CD4-positive, alpha-beta T cell treated with Interleukin-6 at 100 ng/mL for 8 hours (primary cell): ENCODE results near the gene PRKACG.
A peak's percentile ranks its signal among the peaks of the same experiment; 100 is the strongest.
"Not testable (repeated sequence)": the region's sequence is repeated elsewhere in the genome, so short reads cannot be mapped to it uniquely, and the experiment has no call there.

Experiments used
- DNase-seq: peaks from one replicate; pipeline ENCODE4 v3.0.0-alpha.2; 2020; ENCODE audit warnings: mixed read lengths, low spot score

PRKACG gene

DNA sequence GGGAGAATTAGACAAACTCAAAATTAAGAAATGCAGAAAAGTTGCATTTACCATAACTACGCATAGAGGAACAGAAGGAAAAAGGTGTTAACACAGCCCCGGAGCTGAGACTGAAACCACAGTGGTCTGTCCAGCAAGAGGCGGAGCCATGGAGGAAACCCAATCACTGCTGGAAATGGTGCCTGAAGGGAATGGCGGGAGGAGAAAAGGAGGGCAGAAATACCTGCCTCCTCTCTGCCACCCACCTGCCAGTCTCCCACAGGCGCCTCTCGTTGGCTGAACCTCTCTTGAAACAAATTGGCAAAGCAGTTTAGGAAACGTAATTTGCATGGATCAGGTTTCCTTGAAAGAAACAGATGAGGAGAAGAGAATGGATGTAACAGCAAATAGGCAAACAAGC is 9.7 kb upstream of the PRKACG start:
- DNase-seq = no peak

DNA sequence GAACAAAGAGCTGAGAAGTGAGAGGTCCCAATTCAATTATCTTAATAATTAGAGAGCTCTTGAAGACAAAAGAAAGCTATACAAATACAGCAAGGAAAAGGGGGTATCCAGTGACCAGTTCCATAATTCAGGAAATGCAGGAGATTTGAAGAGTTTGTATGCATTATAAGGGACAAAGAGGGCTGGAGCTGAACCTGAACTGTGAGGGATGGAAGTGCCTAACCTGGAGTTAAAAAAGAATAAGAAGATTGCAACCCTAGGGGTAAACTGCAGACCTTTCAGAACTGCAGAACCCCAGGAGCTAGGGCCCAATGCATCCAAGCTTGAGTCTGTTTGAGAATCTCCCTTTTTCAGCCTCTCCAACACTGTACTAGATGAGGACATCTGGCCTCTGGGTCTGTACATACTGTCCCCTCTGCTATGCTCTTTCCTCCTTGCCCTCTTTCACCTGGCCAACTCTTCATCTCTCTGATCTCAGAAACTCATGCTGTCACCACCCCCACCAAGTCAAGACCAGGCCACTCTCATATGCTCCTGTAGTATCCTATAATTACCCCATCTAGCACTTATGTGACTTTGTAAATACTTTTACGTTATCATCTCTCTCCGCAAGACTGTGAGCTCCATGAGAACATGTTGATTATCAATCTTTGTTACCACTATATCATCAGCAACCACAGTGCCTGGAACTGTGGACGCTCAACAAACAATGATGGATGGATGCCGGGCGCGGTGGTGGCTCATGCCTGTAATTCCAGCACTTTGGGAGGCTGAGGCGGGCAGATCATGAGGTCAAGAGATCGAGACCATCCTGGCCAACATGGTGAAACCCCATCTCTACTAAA is 6.6 kb upstream of the PRKACG start:
- no peak for DNase-seq

DNA sequence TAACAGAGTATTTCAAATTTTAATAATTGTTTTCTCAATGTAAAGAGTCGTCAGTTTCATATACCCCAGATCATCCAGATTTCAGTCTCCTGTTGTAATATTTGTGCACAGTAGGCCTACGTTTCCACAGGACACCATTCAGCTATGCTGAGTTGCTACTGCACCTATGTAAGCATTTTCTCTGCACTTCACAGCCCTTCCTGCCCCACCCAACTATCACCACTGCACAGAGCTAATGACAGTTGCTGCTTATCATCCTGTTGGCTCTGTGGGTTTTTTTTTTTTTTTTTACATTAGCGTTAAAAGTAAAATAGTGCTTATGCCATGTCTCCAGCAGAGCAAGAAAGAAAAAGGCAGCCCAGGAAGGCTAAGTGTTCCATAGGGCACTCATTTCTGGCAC is 5.9 kb upstream of the PRKACG start:
- DNase-seq = peak; percentile 64

DNA sequence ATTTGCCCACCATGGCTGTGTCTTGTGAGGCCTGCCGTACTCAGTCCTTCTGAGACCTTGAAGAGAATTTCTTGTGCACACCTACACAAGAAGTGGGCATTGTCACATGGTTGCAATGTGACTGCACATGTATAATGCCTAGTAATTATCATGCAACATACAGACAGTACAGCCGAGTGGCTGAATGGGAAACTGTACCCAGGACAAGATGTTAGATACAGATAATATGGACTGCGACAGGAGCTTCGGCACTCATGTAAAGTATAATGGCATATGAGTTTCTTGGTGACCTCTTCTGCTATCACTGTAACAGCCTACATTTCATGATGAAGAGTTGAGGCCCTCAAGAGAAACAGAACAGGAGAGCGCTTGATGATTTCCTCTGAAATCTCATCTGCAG is 4.8 kb upstream of the PRKACG start:
- no peak for DNase-seq

DNA sequence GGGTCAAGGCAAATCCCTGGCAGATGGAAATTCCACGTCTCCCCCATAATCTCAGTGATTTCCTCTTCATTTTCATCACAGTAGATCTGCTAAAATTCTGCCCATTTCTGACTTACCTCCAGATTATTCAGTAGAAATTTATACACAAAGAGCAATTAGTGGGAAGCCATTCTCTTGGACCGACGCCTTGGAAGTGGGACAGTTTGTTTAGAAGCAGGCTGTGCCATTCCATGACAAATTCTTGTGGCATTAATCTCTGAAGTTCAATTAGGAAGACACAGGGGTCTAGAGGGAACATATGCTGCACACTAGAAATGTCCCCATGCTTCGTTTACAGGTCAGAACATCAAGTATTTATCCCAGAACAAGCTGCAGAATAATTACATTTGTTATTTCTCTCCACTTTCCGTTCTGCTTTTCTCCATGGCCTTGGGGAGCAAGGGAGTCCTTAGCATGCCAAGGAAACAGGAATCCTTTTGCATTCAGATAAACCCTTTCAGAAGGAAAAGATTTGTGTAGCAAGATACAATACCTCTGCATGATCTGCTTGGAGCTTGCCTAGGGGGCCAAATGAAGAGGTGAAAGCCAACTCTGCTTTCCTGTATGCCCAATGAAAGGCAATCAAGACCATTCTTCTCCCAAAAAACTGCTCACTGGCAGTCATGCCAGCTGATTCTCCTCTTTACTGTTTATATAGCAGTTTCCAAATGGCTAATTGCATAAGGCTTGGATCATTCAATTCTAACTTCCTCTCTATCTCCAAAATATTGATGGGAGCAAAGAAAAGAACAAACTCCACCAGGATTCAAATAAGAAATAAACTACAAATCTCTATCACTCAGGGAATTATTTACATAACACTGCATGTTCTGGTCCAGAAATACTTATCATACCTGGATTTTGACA is 2.5 kb upstream of the PRKACG start:
- no peak for DNase-seq

DNA sequence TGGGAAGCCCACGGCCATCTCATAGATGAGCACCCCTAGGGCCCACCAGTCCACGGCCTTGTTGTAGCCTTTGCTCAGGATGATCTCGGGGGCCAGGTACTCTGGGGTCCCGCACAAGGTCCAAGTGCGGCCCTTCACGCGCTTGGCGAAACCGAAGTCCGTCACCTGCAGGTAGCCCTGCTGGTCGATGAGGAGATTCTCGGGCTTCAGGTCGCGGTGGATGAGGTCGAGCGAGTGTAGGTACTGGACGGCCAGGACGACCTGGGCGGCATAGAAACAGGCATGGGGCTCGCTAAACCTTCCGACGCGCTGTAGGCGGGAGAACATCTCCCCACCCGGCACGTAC is 558 bp downstream of the PRKACG start:
- no peak for DNase-seq

DNA sequence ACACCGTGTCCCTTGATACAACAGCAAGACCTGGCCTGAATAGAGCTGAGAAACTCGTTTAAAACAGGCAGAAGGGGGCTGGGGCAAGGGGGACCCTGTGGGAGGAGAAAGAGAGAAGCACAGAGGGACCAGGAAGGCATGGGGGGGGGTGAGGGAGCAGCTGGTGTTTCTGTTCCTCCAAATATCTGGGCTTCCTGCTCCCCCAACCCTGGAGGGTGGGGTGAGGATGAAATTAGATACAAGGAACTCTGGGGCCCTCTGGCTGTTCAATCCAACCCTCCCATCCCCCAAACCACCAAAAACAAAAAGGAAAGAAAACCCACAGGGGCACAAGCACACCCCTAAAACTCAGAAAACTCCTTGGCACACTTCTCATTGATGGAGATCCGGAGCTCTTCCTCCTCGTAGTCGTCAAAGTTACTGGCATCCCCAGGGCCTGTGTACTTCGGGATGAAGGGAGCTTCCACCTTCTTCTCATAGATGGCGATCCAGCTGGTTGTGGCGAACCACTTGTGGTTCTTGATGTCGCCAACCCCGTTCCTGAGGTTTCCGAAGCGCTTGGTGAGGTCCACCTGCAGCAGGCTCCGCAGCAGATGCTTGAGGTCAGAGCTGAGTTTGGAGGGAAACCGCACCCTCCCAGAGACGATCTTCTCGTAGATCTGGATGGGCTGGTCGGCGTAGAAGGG is 1.1 kb downstream of the PRKACG start:
- DNase-seq = no peak

DNA sequence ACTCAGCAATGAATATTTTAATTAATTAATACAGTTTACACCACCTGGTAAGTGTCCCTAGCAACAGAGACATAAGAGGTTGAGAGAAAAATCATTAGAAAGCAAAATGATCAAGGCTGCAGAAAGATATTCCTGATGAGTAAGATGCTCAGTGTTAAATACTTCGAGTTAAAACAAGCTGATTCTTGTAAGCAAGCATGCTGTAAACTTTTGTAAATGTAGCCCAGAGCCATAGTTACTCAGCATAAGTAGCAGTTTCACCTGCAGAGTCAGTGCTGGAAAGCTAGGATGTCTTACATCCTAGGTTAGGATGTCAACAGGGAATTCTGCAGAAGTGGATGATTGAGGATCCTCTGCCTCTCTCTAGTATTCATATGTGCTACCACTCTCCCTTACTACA is 4.2 kb downstream of the PRKACG start:
- DNase-seq = no peak

DNA sequence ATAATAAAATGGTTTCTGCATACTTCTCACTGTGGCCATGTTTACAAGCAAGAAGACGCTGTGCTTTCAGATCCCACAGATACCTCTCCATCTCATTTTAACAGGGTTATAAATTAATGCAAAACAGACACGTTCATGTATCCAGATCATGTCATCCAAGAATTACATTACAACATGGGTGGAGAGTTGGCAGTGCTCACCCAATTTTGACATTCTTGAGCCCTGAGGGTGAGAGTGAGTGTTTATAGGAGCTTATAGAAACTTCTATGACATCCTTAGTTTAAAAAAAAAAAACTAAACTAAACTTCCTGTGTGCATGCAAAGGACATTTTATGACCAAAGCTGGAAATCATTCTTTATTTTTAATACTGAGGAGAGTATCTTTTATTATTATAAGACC is 9.1 kb downstream of the PRKACG start:
- DNase-seq = no peak

DNA sequence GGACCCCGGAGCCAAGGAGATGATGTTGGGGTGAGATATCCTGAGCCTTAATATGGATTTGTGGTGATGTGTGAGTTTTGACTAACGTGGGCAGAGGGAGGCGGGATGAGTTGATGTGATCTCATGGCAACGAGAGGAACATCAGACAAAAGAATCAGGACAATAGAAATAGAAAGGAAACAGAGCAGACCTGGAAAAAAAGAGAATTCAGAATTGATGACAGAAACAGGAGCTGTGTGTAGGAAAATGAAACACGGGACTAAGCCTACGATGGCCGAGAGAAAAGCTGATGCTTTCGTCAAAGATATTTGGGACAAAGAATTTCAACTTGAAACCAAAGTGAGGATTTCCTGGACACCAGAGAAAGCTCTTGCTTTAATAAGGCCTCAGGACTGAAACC is 10.9 kb downstream of the PRKACG start:
- DNase-seq = no peak

DNA sequence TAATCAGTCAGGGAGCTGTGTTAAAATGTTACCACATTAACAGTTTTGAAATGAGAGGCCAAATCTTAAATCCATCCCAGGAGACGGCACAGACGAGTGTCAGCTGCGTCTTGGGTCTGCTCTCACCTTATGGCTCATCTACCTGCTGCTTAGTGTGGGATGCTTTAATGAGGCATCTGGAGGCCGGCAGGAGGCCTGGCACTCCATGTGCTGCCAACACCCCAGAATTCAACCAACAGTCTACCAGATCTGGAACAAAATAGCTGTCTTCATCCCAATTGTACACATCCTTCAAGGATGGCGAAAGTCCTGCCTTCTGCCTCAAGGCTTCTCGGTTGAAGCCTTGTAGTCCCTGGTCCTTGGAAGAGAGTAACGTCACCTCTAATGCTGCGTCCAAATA is 12.0 kb downstream of the PRKACG start:
- DNase-seq = no peak

DNA sequence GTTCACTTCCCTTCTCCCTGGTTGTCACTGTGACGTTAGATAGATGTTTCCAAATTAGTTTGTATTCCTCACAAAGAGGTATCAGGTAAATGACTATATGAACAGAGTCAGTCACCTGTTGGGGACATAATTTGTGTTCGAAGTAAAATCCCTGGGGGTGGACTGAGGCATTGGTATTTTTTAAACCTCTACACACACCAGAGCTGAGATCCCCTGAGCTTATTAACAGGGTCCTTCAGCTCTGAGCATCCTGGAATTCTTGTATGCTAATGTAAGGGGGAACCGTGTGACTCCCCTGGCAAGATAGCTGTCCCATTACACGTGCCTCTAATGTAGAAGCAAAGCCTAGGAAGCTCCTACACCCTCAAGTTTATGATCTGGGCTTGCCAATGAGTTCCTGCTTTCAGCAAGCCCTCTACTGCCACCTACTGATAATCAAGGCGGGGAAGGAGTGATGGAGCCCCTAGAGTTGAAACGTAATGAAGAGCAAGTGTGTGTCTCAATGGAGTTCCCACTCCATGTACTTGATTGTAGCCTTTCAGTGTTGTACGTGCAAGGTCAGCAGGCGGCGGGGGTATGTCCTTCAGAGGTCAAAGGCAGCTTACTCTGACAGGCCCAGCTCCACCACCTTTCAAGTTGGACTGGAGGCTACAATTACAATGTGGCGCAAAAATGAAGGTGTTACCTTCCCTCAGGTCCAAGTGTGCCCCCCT is 14.4 kb downstream of the PRKACG start:
- peak; percentile 72 for DNase-seq

DNA sequence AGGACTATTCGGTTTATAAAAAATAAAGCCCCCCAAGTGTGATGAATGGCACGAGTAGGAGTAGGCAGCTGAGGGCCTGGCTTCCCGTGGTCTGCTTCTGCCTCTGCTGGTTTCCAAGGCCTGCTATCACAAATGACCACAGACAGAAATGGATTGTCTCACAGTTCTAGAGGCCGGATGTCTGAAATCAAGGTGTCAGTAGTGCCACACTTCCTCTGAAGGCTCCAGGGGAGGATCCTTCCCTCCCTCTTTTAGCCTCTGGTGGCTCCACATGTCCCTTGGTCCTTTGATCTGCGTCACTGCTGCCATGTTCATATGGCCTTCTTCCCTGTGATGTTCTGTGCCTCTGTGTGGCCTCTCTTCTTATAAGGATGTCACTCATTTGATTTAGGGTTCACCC is 15.1 kb downstream of the PRKACG start:
- no peak for DNase-seq

DNA sequence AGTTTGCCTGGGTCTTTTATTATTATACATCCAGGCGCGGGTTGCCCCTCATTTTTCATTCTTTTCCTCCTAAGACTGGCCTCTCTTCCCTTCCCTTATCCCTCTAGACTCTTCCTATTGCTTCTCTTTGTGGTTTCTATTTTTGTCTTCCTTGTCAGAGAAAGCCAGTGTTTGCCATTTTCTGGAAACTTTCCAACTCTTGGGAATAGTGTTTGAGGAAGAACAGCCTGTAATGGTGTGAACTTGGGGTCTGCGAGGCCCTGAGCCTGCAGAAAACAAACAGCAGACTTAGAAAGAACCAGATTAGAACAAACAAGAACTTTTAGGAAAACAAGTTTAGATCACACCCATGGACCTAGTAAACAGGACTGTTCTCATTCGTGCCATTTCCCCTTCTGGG is 15.5 kb downstream of the PRKACG start:
- DNase-seq = no peak

DNA sequence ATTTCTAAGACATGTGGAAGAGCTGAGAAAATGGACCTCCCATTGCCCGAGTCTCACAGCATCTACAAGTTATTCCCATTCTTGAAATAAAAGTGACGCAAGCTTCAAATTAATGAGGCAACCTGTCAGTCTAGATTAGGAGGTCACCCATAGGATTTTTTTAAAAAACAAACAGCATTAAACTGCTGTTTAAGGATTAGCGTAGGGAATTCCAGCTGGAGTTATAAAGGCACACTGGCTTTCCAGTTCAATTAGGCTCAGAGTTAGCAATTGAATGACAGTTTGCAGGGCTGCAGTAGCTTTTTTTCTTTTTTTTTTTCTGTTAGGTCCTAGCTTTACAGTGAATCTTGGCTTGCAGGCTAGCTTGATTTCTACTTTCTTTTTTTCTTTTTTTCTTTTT is 16.2 kb downstream of the PRKACG start:
- DNase-seq = no peak

DNA sequence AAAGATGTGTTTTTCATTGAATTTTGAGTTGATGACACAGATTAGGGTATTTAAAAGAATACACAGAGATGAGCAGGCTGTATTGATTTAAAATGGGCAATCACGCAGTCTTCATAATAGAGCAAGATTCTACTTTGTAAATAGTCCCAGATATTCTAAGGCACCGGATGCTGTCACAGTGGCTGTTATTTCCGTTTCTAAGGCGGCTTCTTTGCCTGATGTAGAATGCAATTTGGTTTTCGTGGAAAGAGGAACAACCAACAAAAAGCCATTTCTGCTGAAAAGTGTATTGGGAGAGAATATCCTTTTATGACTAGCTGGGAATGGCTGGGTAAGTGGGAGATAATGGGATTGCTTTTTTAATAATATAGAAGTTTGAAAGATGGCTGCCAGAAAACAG is 17.5 kb downstream of the PRKACG start:
- no peak for DNase-seq

DNA sequence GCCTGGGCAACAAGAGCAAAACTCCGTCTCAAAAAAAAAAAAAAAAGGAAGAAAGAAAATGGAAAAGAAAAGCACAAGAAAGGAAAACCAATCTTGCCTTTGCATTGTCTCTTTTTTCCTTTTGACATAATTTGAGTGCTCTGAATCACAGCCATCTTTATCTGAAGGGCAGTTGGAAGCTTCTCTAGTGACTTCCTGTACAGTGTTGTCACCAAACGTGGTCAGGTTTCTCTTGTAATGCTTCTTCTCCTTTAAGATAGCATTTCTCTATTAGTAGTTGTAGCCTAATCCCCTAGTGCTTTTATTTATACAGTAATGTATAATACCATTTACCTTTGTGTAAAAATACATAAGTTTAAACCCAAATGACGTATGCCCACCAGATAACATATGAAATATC is 18.1 kb downstream of the PRKACG start:
- no peak for DNase-seq

DNA sequence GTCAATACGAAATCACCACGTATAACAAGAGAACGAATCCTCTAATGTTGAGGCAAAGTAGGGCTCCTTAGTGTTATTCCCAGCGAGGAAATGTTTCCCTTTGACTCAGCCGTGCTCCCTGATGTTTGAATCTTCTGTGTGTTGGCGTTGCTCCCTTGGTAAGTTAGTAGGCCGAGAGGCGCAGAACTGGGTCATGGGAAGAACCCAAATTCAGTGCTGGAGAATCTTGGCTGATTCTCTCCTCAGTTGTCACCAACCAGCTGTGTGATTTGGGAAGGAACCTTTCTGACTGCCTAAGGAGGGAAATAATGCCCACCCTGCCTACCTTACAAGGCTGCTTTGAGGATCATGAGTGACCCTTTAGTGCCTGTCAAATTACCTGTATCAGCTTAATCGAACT is 22.5 kb downstream of the PRKACG start:
- DNase-seq = no peak

DNA sequence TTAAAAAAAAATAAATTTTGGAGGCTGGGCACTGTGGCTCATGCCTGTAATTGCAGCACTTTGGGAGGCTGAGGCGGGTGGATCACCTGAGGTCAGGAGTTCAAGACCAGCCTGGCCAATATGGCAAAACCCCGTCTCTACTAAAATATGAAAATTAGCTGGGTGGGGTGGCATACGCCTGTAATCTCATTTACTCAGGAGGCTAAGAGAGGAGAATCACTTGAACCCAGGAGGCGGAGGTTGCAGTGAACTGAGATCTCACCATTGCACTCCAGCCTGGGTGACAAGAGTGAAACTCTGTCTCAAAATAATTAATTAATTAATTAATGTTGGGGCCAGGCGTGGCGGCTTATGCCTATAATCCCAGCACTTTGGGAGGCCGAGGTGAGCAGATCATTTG is 27.0 kb downstream of the PRKACG start:
- DNase-seq = not testable (repeated sequence)

DNA sequence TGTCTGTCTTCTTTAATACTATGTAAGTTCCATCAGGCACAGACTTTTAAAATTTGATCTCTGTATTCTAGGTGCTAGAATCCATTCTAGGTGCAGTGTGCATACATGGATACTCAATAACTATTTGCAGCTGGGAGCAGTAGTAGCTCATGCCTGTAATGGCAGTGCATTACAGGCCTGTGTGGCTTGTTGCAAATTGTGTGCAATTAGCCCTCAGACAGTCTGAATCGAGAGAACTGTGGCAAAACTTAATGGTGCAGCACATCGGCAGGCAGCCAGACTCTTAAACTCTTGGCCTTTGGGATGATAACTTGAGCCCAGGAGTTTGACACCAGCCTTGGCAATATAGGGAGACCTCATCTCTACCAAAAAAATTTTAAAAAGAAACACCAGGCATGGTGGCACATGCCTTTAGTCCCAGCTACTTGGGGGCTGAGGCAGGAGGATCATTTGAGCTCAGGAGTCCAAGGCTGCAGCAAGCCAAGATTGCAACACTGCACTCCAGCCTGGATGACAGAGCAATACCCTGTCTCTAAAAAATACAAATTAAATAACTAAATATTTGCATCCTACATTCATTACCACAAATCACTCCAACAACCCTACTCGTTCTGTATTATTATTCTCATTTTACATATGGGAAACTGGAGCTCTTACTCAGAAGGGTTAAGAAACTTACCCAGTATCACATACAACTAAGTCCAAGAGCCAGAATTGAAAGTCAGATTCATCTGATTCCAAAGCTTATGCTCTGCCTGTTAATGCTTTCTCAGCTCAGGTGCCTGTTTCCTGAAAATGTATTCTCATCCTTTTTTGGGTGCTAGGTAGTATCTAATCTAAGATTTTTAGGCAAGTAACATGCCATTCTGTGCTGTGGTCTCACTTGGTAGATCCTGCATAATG is 30.1 kb downstream of the PRKACG start:
- DNase-seq = no peak

DNA sequence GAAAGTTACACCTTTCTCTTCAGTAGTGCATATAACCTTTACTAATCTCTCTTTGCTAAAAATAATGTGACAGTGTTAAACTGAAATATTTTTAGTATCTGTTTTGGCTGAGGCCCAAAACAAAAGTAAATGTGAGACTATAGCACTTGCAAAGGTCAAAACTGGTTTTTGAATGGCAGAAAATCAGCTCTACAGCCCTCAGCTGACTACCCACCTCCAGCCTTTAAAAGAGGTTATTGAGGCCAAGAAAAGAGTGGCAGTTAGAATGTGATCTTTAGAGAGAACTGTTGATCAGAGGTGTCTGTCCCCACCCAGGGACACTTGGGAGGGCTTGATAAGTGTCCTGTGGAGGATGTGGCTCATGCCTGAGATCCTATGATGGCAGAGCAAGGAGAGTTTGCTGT is 30.9 kb downstream of the PRKACG start:
- no peak for DNase-seq
